Bronchial epithelial cell (primary cell): ENCODE data around the gene ATN1. TPM values are rescaled to one million over a fixed set of nuclear protein-coding genes. Genes with fewer than 3 reads are reported as not detected.
"Not testable (repeated sequence)": the region's sequence is repeated elsewhere in the genome, so short reads cannot be mapped to it uniquely, and the experiment has no call there.

Experiments
- DNase-seq: peaks from one replicate; pipeline ENCODE4 v3.0.0-alpha.2; 2010; ENCODE audit warnings: low read depth
- FAIRE-seq: peaks from 2 replicates; lab custom pipeline; 2011; peaks lifted over from hg19 to GRCh38; lab: Jason Lieb, UNC
- H3K27me3 ChIP-seq: 2 replicates; pipeline ENCODE4 v1.5.1; 2011; ENCODE audit warnings: low read length; ENCODE audit not compliant: control insufficient read depth, insufficient read depth
- H3K36me3 ChIP-seq: 2 replicates; pipeline ENCODE4 v1.5.1; 2011; ENCODE audit warnings: low read length; ENCODE audit not compliant: control insufficient read depth, insufficient read depth
- H3K4me3 ChIP-seq: 2 replicates; pipeline ENCODE4 v1.5.1; 2011; ENCODE audit warnings: mild to moderate bottlenecking, low read depth, low read length, control low read depth
- total RNA-seq: library from RNA; depleted of rRNA; stranded (reverse); fragments of >200 nt; gene quantifications from 2 replicates; pipeline ENCODE4 v1.2.1, GENCODE V29; 2014
- TF ChIP-seq, protein P1 (sequence below): IDR thresholded peaks from 2 replicates; pipeline ENCODE4 v1.5.1; 2011; ENCODE audit warnings: mild to moderate bottlenecking, moderate library complexity, low read length, control low read depth, inconsistent platforms; ENCODE audit not compliant: insufficient read depth, severe bottlenecking

The ATN1 gene
- total RNA-seq, 1 donor from 2014 or later: 7.1 TPM

DNA sequence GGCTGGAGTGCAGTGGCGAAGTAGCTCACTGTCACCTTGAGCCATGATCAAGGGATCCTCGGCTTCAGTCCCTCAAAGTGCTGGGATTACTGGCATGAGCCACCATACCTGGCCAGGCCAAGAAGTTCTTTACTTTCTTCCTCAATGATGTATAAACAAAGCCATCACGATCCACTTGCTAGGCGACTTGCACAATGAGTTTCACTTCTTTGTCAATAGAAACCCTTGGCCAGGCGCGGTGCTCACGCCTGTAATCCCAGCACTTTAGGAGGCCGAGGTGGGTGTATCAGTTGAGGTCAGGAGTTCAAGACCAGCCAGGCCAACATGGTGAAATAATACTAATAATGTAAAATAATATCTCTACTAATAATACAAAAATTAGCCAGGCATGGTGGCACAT, 40.3 kb upstream of the ATN1 start:
- no peak for DNase-seq
- TF ChIP-seq, protein P1, sequence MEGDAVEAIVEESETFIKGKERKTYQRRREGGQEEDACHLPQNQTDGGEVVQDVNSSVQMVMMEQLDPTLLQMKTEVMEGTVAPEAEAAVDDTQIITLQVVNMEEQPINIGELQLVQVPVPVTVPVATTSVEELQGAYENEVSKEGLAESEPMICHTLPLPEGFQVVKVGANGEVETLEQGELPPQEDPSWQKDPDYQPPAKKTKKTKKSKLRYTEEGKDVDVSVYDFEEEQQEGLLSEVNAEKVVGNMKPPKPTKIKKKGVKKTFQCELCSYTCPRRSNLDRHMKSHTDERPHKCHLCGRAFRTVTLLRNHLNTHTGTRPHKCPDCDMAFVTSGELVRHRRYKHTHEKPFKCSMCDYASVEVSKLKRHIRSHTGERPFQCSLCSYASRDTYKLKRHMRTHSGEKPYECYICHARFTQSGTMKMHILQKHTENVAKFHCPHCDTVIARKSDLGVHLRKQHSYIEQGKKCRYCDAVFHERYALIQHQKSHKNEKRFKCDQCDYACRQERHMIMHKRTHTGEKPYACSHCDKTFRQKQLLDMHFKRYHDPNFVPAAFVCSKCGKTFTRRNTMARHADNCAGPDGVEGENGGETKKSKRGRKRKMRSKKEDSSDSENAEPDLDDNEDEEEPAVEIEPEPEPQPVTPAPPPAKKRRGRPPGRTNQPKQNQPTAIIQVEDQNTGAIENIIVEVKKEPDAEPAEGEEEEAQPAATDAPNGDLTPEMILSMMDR: no peak
- H3K36me3 ChIP-seq: no peaks in the 10 kb centered on the region
- no peaks in the 10 kb centered on the region for H3K27me3 ChIP-seq
- H3K4me3 ChIP-seq: no peak overlapping the region
- no peak for FAIRE-seq

DNA sequence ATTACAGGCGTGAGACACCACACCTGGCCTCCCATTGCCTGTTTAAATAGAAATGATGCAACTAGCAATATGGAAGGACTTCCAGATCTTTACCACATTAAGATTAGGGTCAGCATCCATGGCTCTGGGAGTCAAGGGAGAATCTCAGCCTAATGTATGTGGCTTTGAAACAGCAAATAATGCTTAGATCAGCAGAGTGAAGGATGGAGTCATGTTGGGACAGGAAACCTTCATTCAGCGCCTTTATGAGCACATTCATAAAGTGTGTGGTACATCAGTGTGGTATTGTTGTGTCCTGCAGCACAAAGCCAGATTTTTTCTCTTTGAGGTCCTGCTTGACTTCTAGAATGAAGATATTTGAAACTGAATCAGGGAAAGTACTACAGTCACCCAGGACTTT, 39.4 kb upstream of the ATN1 start:
- no peaks in the 10 kb centered on the region for H3K27me3 ChIP-seq
- TF ChIP-seq, protein P1: no peak
- no peaks in the 10 kb centered on the region for H3K36me3 ChIP-seq
- FAIRE-seq (no peak), DNase-seq (peak; percentile 52)
- H3K4me3 ChIP-seq: no peak overlapping the region

DNA sequence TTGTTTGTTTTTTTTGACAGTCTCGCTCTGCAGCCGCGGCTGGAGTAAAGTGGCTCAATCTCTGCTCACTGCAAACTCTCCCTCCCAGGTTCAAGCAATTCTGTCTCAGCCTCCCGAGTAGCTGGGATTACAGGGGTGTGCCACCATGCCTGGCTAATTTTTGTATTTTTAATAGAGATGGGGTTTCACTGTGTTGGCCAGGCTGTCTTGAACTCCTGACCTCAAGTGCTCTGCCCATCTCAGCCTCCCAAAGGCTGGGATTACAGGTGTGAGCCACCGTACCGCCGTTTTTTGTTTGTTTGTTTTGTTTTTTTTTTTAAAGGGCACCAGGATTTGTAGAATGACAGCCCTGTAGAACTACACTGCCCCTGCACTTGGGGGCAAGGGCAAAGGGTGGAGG, 39.0 kb upstream of the ATN1 start:
- not testable (repeated sequence) for H3K36me3 ChIP-seq, FAIRE-seq, H3K27me3 ChIP-seq, DNase-seq, H3K4me3 ChIP-seq

DNA sequence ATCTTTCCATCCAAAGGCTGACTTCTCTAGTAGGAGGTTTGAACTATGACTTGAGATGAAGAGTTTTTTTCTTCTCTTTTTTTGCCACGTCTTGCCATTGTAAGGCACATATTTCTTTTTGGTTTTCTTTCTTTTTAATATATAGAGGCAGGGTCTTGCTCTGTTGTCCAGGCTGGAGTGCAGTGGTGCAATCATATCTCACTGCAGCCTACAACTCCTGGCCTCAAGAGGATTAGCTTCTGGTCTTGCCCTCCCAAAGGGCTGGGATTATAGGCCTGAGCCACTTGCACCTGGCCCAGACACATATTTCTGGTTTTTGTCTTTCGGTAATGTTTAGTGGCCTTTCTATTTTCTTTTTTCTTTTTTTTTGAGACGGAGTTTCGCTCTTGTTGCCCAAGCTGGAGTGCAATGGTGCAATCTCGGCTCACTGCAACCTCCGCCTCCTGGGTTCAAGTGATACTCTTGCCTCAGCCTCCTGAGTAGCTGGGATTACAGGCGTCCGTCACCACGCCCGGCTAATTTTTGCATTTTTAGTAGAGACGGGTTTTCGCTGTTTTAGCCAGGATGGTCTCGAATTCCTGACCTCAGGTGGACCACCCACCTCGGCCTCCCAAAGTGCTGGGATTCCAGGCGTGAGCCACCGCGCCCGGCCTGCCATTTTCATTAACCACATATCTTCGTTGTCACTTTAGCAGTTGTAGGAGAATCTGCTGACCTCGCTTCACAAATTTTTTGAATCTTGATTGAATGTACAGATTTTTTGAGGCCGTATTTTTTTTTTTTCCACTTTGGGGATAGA, 37.8 kb upstream of the ATN1 start:
- DNase-seq, FAIRE-seq, H3K36me3 ChIP-seq, H3K4me3 ChIP-seq, H3K27me3 ChIP-seq: not testable (repeated sequence)

DNA sequence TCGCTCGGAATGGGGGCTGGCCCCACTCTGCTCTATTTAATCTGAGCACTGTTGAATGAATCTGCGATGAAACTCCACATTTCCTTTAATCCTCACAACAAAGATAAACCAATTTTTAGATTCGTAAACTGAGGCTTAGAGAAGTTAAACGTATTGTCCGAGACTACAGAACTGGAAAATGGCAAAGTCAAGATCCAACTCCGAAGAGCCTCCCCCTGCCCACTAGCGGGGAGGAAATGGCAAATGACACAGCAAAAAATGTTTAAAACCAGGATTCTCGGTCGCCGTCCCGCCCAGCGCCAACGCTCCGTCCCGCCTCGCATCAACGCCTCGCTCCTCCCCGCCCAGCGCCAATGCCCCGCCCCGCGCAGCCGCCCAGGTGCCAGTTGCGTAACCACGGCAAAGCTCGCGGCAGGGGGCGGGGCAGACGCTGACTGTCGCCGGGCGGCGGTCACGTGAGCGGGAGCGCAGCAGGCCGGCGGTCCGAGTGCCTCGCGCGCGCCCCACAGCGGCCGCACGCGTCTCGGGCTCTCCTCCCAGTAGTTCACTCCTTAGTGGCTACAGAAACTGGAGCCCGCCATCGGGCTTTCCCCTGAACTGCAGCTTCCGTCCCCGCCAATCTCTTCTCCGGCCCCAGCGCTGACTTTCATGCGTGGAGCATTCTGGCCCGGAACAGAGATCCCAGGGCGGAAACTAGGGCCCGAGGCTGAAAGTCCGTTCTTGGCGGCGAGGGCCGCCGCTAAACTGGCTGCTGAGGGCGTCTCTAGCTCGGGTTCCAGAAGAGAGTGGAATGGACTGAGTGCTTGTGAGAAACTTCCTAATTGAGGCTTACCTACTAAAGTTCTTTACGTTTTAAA, 36.7 kb upstream of the ATN1 start:
- peak; percentile 79 for DNase-seq
- Histone ChIP-seq H3K27me3 (no peaks in the 10 kb centered on the region), H3K36me3 (no peaks in the 10 kb centered on the region), H3K4me3 (peak overlapping the region; percentile 47)
- no peak for FAIRE-seq
- TF ChIP-seq, protein P1: peak; percentile 75

DNA sequence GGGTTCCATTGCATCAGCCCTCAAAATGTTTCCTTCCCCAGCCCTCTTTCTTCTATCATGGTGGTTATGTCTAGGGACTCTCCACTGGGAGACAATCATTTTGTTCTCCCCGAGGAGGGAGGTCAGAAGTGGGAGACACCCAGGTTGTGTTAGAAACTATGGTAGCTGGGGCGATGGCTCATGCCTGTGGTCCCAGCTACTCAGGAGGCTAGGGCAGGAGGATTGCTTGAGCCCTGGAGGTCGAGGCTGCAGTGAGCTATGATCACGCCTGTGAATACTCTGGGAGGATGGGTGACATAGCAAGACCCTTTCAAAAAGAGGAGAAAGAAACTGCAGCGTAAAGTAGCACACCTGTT, 36.1 kb upstream of the ATN1 start:
- Histone ChIP-seq H3K4me3 (peak overlapping the region; percentile 47), H3K36me3 (no peaks in the 10 kb centered on the region), H3K27me3 (no peaks in the 10 kb centered on the region)
- DNase-seq (no peak), FAIRE-seq (no peak)
- TF ChIP-seq, protein P1: no peak

DNA sequence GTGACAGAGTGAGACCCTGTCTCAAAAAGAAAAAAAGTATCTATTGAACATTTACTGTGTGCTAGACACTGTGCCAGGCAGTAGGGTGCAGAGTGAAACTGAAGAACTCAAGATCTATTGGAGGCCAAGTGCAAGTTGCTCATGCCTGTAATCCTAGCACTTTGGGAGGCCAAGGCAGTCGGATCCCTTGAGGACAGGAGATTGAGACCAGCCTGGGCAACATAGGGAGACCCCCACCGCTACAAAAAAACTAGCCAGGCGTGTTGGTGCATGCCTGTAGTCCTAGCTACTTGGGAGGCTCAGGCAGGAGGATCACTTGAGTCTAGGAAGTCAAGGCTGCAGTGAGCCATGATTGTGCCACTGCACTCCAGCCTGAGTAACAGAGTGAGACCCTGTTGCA, 35.1 kb upstream of the ATN1 start:
- not testable (repeated sequence) for H3K27me3 ChIP-seq, FAIRE-seq, H3K4me3 ChIP-seq, DNase-seq, H3K36me3 ChIP-seq
